Measurements from ENCODE around the gene TLK2.
A peak's percentile ranks its signal among the peaks of the same experiment; 100 is the strongest.

The TLK2 gene

DNA sequence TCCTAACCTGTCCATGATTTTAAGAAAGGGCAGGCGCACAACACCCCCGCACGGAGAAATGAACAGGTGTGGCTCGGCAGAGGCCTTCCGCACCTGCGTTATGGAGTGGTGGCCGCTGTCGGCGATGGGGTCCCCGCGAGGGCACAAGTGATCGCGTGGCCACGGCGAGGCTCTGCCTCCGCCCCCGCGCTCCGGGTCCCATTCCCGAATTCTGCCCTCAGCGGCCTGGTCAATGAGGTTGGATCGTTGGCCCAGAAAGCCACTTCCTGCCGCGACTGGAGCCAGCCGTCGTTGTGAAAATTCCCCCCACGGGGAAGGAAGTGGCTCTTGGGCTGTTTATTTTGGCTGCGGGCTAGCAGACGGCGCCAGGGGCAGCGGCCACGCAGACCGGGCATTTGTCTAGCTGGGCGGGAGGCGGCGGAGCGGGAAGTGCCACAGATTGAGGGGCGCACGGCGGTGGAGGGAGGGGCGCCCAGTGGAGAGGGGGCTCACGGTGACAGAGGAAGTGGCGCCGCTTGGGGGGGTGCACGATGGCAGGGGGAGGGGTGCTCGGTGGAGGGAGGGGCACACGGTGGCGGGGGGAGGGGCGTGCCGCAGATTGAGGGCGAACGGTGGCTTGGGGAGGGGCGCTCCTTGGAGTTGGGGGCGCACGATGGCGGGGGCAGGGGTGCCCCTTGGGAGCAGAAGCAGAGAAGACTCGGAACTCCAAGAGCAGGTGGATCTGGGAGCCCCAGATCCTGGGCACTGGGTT is 173.8 kb downstream of the TLK2 start:
- ATAC-seq: peak; percentile 55
- peak; percentile 72; the same call in 1 of the 2 replicates for TF ChIP-seq SNAI2 (CRISPR knock-in tag; IDR thresholded peaks at IDR 0.05)
- peak; percentile 65; the same call in 1 of the 2 replicates for TF ChIP-seq CSDC2 (CRISPR knock-in tag; IDR thresholded peaks at IDR 0.05)
- peak; percentile 66; the same call in 1 of the 2 replicates for TF ChIP-seq ZFP3 (CRISPR knock-in tag; IDR thresholded peaks at IDR 0.05)
- TF ChIP-seq ESRRG (CRISPR knock-in tag; IDR thresholded peaks at IDR 0.05): no peak
- 0 out of 2 replicates have a peak, but pooled peaks have one; percentile 24 for TF ChIP-seq ZNF8 (CRISPR knock-in tag; IDR thresholded peaks at IDR 0.05)
- TF ChIP-seq RARB (CRISPR knock-in tag; IDR thresholded peaks at IDR 0.05): no peak
- no peak for TF ChIP-seq TCF4 (CRISPR knock-in tag; IDR thresholded peaks at IDR 0.05; ENCODE audit: borderline replicate concordance)
- TF ChIP-seq ZC3H10 (CRISPR knock-in tag; IDR thresholded peaks at IDR 0.05): no peak
- TF ChIP-seq, protein P1, sequence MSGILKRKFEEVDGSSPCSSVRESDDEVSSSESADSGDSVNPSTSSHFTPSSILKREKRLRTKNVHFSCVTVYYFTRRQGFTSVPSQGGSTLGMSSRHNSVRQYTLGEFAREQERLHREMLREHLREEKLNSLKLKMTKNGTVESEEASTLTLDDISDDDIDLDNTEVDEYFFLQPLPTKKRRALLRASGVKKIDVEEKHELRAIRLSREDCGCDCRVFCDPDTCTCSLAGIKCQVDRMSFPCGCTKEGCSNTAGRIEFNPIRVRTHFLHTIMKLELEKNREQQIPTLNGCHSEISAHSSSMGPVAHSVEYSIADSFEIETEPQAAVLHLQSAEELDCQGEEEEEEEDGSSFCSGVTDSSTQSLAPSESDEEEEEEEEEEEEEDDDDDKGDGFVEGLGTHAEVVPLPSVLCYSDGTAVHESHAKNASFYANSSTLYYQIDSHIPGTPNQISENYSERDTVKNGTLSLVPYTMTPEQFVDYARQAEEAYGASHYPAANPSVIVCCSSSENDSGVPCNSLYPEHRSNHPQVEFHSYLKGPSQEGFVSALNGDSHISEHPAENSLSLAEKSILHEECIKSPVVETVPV (CRISPR knock-in tag; IDR thresholded peaks at IDR 0.05): no peak
- TF ChIP-seq, protein P2, sequence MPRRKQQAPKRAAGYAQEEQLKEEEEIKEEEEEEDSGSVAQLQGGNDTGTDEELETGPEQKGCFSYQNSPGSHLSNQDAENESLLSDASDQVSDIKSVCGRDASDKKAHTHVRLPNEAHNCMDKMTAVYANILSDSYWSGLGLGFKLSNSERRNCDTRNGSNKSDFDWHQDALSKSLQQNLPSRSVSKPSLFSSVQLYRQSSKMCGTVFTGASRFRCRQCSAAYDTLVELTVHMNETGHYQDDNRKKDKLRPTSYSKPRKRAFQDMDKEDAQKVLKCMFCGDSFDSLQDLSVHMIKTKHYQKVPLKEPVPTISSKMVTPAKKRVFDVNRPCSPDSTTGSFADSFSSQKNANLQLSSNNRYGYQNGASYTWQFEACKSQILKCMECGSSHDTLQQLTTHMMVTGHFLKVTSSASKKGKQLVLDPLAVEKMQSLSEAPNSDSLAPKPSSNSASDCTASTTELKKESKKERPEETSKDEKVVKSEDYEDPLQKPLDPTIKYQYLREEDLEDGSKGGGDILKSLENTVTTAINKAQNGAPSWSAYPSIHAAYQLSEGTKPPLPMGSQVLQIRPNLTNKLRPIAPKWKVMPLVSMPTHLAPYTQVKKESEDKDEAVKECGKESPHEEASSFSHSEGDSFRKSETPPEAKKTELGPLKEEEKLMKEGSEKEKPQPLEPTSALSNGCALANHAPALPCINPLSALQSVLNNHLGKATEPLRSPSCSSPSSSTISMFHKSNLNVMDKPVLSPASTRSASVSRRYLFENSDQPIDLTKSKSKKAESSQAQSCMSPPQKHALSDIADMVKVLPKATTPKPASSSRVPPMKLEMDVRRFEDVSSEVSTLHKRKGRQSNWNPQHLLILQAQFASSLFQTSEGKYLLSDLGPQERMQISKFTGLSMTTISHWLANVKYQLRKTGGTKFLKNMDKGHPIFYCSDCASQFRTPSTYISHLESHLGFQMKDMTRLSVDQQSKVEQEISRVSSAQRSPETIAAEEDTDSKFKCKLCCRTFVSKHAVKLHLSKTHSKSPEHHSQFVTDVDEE (CRISPR knock-in tag; IDR thresholded peaks at IDR 0.05): peak; percentile 77
- peak; percentile 83; the same call in 1 of the 2 replicates for TF ChIP-seq ZNF565 (CRISPR knock-in tag; conservative IDR thresholded peaks at IDR 0.05; ENCODE audit: low read depth)
- TF ChIP-seq, protein P3, sequence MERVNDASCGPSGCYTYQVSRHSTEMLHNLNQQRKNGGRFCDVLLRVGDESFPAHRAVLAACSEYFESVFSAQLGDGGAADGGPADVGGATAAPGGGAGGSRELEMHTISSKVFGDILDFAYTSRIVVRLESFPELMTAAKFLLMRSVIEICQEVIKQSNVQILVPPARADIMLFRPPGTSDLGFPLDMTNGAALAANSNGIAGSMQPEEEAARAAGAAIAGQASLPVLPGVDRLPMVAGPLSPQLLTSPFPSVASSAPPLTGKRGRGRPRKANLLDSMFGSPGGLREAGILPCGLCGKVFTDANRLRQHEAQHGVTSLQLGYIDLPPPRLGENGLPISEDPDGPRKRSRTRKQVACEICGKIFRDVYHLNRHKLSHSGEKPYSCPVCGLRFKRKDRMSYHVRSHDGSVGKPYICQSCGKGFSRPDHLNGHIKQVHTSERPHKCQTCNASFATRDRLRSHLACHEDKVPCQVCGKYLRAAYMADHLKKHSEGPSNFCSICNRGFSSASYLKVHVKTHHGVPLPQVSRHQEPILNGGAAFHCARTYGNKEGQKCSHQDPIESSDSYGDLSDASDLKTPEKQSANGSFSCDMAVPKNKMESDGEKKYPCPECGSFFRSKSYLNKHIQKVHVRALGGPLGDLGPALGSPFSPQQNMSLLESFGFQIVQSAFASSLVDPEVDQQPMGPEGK (CRISPR knock-in tag; IDR thresholded peaks at IDR 0.05; ENCODE audit: borderline replicate concordance): peak; percentile 63; the same call in 1 of the 2 replicates

DNA sequence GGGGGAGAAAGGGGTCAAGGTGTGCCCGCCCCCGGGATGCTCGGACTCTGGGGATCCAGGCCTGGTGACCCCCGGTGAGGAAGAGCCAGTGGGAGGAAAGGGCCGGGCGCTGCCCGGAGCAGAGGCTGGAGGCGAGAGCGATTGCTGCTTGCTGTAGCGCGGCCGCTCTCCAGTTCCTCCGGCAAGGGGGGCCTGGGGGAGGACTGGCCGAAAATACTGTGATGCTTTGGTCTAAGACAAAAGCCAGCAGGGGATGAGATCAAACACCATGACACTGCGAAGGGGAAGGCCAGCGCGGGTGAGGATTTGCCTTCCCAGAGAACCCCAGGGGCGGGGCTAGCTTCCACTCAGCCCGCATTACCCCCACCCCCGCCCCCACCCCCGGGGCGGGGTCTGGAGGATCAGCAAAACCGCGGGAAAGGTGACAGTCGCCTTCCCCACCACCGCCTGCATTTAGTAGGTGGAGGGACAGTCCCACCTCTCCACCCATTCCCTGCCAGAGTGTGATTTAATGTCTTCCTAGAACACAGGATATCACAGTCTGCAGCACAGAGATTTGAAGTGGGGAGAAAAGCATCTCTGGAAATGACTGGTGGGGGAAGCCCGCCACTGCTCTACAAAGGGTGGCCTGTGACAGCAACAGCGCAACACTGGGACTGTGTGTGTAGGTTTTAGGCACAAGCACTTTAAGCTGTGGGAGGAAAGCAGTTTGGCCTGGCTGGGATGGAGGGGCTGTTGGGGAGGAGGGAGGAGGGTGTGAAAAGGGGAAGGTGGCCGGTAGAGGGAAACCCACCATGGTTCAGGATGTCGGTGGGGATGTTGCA is 174.6 kb downstream of the TLK2 start:
- TF ChIP-seq GLIS3 (CRISPR knock-in tag; IDR thresholded peaks at IDR 0.05) (peak; percentile 50; the same call in 1 of the 2 replicates), TOX (CRISPR knock-in tag; IDR thresholded peaks at IDR 0.05; ENCODE audit: borderline replicate concordance) (no peak), ZNF70 (CRISPR knock-in tag; IDR thresholded peaks at IDR 0.05) (0 out of 2 replicates have a peak, but pooled peaks have one; percentile 24), ZNF565 (CRISPR knock-in tag; conservative IDR thresholded peaks at IDR 0.05; ENCODE audit: low read depth) (no peak), OSR1 (CRISPR knock-in tag; IDR thresholded peaks at IDR 0.05) (no peak), ZFP3 (CRISPR knock-in tag; IDR thresholded peaks at IDR 0.05) (0 out of 2 replicates have a peak, but pooled peaks have one; percentile 15), TCF4 (CRISPR knock-in tag; IDR thresholded peaks at IDR 0.05; ENCODE audit: borderline replicate concordance) (no peak), RARB (CRISPR knock-in tag; IDR thresholded peaks at IDR 0.05) (no peak), ESRRG (CRISPR knock-in tag; IDR thresholded peaks at IDR 0.05) (no peak)
- TF ChIP-seq, protein P3 (CRISPR knock-in tag; IDR thresholded peaks at IDR 0.05; ENCODE audit: borderline replicate concordance): no peak; the same call in 1 of the 2 replicates
- TF ChIP-seq, protein P4, sequence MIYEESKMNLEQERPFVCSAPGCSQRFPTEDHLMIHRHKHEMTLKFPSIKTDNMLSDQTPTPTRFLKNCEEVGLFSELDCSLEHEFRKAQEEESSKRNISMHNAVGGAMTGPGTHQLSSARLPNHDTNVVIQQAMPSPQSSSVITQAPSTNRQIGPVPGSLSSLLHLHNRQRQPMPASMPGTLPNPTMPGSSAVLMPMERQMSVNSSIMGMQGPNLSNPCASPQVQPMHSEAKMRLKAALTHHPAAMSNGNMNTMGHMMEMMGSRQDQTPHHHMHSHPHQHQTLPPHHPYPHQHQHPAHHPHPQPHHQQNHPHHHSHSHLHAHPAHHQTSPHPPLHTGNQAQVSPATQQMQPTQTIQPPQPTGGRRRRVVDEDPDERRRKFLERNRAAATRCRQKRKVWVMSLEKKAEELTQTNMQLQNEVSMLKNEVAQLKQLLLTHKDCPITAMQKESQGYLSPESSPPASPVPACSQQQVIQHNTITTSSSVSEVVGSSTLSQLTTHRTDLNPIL (CRISPR knock-in tag; IDR thresholded peaks at IDR 0.05; ENCODE audit: low read depth): no peak
- peak; percentile 70 for ATAC-seq
